ENCODE results near the gene PSMA8. TPM values are rescaled to one million over a fixed set of nuclear protein-coding genes. Genes with fewer than 3 reads are reported as not detected.
"Not testable (repeated sequence)": the region's sequence is repeated elsewhere in the genome, so short reads cannot be mapped to it uniquely, and the experiment has no call there.

PSMA8 gene
- total and polyA plus RNA-seq, 2 donors = 0.66 to 0.84 TPM

GRCh38 chr18:26157326-26157725 is 23.7 kb downstream of the PSMA8 start:
- no peaks in the 10 kb centered on the region for H3K36me3 ChIP-seq (ENCODE audit: control insufficient read depth in 2 of 2, insufficient read depth in 2 of 2, low read length in 1 of 2)
- H3K27me3 ChIP-seq (ENCODE audit: control insufficient read depth in 2 of 2, insufficient read depth in 1 of 2, low read length in 1 of 2) = no peaks in the 10 kb centered on the region
- no peaks in the 10 kb centered on the region for H3K9me3 ChIP-seq (ENCODE audit: control insufficient read depth in 2 of 2, insufficient read depth in 1 of 2, low read length in 1 of 2)
- 92% methylated on average over 3 of the region's 3 CpGs for WGBS
- no peaks in the 10 kb centered on the region for H3K4me1 ChIP-seq (ENCODE audit: control insufficient read depth in 2 of 2, insufficient read depth in 2 of 2, low read length in 2 of 2)
- H3K27ac ChIP-seq (ENCODE audit: low read depth in 1 of 2, low read length in 1 of 2) = no peak overlapping the region
- no peak overlapping the region for H3K4me3 ChIP-seq (ENCODE audit: low read length in 2 of 2)
- no peak for DNase-seq (ENCODE audit: low read depth in 6 of 9, low spot score in 9 of 9)

GRCh38 chr18:26159353-26159752 is 25.7 kb downstream of the PSMA8 start:
- Histone ChIP-seq H3K9me3 (ENCODE audit: control insufficient read depth in 2 of 2, insufficient read depth in 1 of 2, low read length in 1 of 2) (no peaks in the 10 kb centered on the region), H3K27ac (ENCODE audit: low read depth in 1 of 2, low read length in 1 of 2) (no peak overlapping the region), H3K4me1 (ENCODE audit: control insufficient read depth in 2 of 2, insufficient read depth in 2 of 2, low read length in 2 of 2) (no peaks in the 10 kb centered on the region), H3K36me3 (ENCODE audit: control insufficient read depth in 2 of 2, insufficient read depth in 2 of 2, low read length in 1 of 2) (no peaks in the 10 kb centered on the region), H3K27me3 (ENCODE audit: control insufficient read depth in 2 of 2, insufficient read depth in 1 of 2, low read length in 1 of 2) (no peaks in the 10 kb centered on the region), H3K4me3 (ENCODE audit: low read length in 2 of 2) (no peak overlapping the region)
- WGBS = 83% methylated on average over 3 of the region's 3 CpGs
- DNase-seq (ENCODE audit: low read depth in 6 of 9, low spot score in 9 of 9) = peak in 1 of 9 donors; percentile 21

- no peaks in the 10 kb centered on the region for H3K9me3 ChIP-seq (ENCODE audit: control insufficient read depth in 2 of 2, insufficient read depth in 1 of 2, low read length in 1 of 2)
- no peak overlapping the region for H3K4me3 ChIP-seq (ENCODE audit: low read length in 2 of 2)
- H3K4me1 ChIP-seq (ENCODE audit: control insufficient read depth in 2 of 2, insufficient read depth in 2 of 2, low read length in 2 of 2) = no peaks in the 10 kb centered on the region
- H3K36me3 ChIP-seq (ENCODE audit: control insufficient read depth in 2 of 2, insufficient read depth in 2 of 2, low read length in 1 of 2) = no peaks in the 10 kb centered on the region
- DNase-seq (ENCODE audit: low read depth in 6 of 9, low spot score in 9 of 9) = no peak
- H3K27ac ChIP-seq (ENCODE audit: low read depth in 1 of 2, low read length in 1 of 2) = no peak overlapping the region
- WGBS = 96% methylated on average over 2 of the region's 2 CpGs
- no peaks in the 10 kb centered on the region for H3K27me3 ChIP-seq (ENCODE audit: control insufficient read depth in 2 of 2, insufficient read depth in 1 of 2, low read length in 1 of 2)
These were observed 30.9 kb downstream of the PSMA8 start for GRCh38 chr18:26164571-26164970.

- not testable (repeated sequence) for H3K27ac ChIP-seq (ENCODE audit: low read depth in 1 of 2, low read length in 1 of 2); H3K27me3 ChIP-seq (ENCODE audit: control insufficient read depth in 2 of 2, insufficient read depth in 1 of 2, low read length in 1 of 2); H3K9me3 ChIP-seq (ENCODE audit: control insufficient read depth in 2 of 2, insufficient read depth in 1 of 2, low read length in 1 of 2); H3K4me3 ChIP-seq (ENCODE audit: low read length in 2 of 2); H3K4me1 ChIP-seq (ENCODE audit: control insufficient read depth in 2 of 2, insufficient read depth in 2 of 2, low read length in 2 of 2); H3K36me3 ChIP-seq (ENCODE audit: control insufficient read depth in 2 of 2, insufficient read depth in 2 of 2, low read length in 1 of 2)
- DNase-seq (ENCODE audit: low read depth in 6 of 9, low spot score in 9 of 9) = peak in 2 of 9 donors; percentile 23 to 38
- WGBS = 26% methylated on average over 1 of the region's 1 CpG
These were observed 33.9 kb downstream of the PSMA8 start for GRCh38 chr18:26167592-26167991.

- Histone ChIP-seq H3K4me3 (ENCODE audit: low read length in 2 of 2) (no peak overlapping the region), H3K27ac (ENCODE audit: low read depth in 1 of 2, low read length in 1 of 2) (no peak overlapping the region), H3K4me1 (ENCODE audit: control insufficient read depth in 2 of 2, insufficient read depth in 2 of 2, low read length in 2 of 2) (no peaks in the 10 kb centered on the region), H3K27me3 (ENCODE audit: control insufficient read depth in 2 of 2, insufficient read depth in 1 of 2, low read length in 1 of 2) (no peaks in the 10 kb centered on the region), H3K36me3 (ENCODE audit: control insufficient read depth in 2 of 2, insufficient read depth in 2 of 2, low read length in 1 of 2) (no peaks in the 10 kb centered on the region), H3K9me3 (ENCODE audit: control insufficient read depth in 2 of 2, insufficient read depth in 1 of 2, low read length in 1 of 2) (no peaks in the 10 kb centered on the region)
- no peak for DNase-seq (ENCODE audit: low read depth in 6 of 9, low spot score in 9 of 9)
- 86% methylated on average over 2 of the region's 2 CpGs for WGBS
These were observed 41.8 kb downstream of the PSMA8 start for GRCh38 chr18:26175481-26175880.

- H3K9me3 ChIP-seq (ENCODE audit: control insufficient read depth in 2 of 2, insufficient read depth in 1 of 2, low read length in 1 of 2) = no peaks in the 10 kb centered on the region
- DNase-seq (ENCODE audit: low read depth in 6 of 9, low spot score in 9 of 9) = no peak
These were observed 42.5 kb downstream of the PSMA8 start for GRCh38 chr18:26176134-26176533.

GRCh38 chr18:26181343-26181826 is 47.7 kb downstream of the PSMA8 start:
- no peaks in the 10 kb centered on the region for H3K36me3 ChIP-seq (ENCODE audit: control insufficient read depth in 2 of 2, insufficient read depth in 2 of 2, low read length in 1 of 2)
- H3K4me3 ChIP-seq (ENCODE audit: low read length in 2 of 2) = no peak overlapping the region
- H3K4me1 ChIP-seq (ENCODE audit: control insufficient read depth in 2 of 2, insufficient read depth in 2 of 2, low read length in 2 of 2) = no peaks in the 10 kb centered on the region
- WGBS = 92% methylated on average over 7 of the region's 7 CpGs
- no peaks in the 10 kb centered on the region for H3K27me3 ChIP-seq (ENCODE audit: control insufficient read depth in 2 of 2, insufficient read depth in 1 of 2, low read length in 1 of 2)
- H3K9me3 ChIP-seq (ENCODE audit: control insufficient read depth in 2 of 2, insufficient read depth in 1 of 2, low read length in 1 of 2) = no peaks in the 10 kb centered on the region
- no peak for DNase-seq (ENCODE audit: low read depth in 6 of 9, low spot score in 9 of 9)
- H3K27ac ChIP-seq (ENCODE audit: low read depth in 1 of 2, low read length in 1 of 2) = no peak overlapping the region

More at GRCh38 chr18:26176134-26176533, 42.5 kb downstream of the PSMA8 start:
- Histone ChIP-seq H3K36me3 (ENCODE audit: control insufficient read depth in 2 of 2, insufficient read depth in 2 of 2, low read length in 1 of 2) (no peaks in the 10 kb centered on the region), H3K4me1 (ENCODE audit: control insufficient read depth in 2 of 2, insufficient read depth in 2 of 2, low read length in 2 of 2) (no peaks in the 10 kb centered on the region), H3K27ac (ENCODE audit: low read depth in 1 of 2, low read length in 1 of 2) (no peak overlapping the region), H3K27me3 (ENCODE audit: control insufficient read depth in 2 of 2, insufficient read depth in 1 of 2, low read length in 1 of 2) (no peaks in the 10 kb centered on the region), H3K4me3 (ENCODE audit: low read length in 2 of 2) (no peak overlapping the region)

- no peak for DNase-seq (ENCODE audit: low read depth in 6 of 9, low spot score in 9 of 9)
- H3K4me3 ChIP-seq (ENCODE audit: low read length in 2 of 2) = no peak overlapping the region
- H3K27ac ChIP-seq (ENCODE audit: low read depth in 1 of 2, low read length in 1 of 2) = no peak overlapping the region
- H3K36me3 ChIP-seq (ENCODE audit: control insufficient read depth in 2 of 2, insufficient read depth in 2 of 2, low read length in 1 of 2) = no peaks in the 10 kb centered on the region
- H3K4me1 ChIP-seq (ENCODE audit: control insufficient read depth in 2 of 2, insufficient read depth in 2 of 2, low read length in 2 of 2) = no peaks in the 10 kb centered on the region
- H3K9me3 ChIP-seq (ENCODE audit: control insufficient read depth in 2 of 2, insufficient read depth in 1 of 2, low read length in 1 of 2) = no peaks in the 10 kb centered on the region
- no peaks in the 10 kb centered on the region for H3K27me3 ChIP-seq (ENCODE audit: control insufficient read depth in 2 of 2, insufficient read depth in 1 of 2, low read length in 1 of 2)
These were observed 49.9 kb downstream of the PSMA8 start for GRCh38 chr18:26183395-26184112.

GRCh38 chr18:26185267-26185666 is 51.6 kb downstream of the PSMA8 start:
- peaks cover 0 to under 1% of the 10 kb centered on the region in 2 donors for H3K4me1 ChIP-seq (ENCODE audit: control insufficient read depth in 2 of 2, insufficient read depth in 2 of 2, low read length in 2 of 2)
- DNase-seq (ENCODE audit: low read depth in 6 of 9, low spot score in 9 of 9) = no peak
- H3K27ac ChIP-seq (ENCODE audit: low read depth in 1 of 2, low read length in 1 of 2) = no peak overlapping the region
- no peaks in the 10 kb centered on the region for H3K36me3 ChIP-seq (ENCODE audit: control insufficient read depth in 2 of 2, insufficient read depth in 2 of 2, low read length in 1 of 2)
- H3K9me3 ChIP-seq (ENCODE audit: control insufficient read depth in 2 of 2, insufficient read depth in 1 of 2, low read length in 1 of 2) = no peaks in the 10 kb centered on the region
- H3K27me3 ChIP-seq (ENCODE audit: control insufficient read depth in 2 of 2, insufficient read depth in 1 of 2, low read length in 1 of 2) = no peaks in the 10 kb centered on the region
- 88% methylated on average over 2 of the region's 2 CpGs for WGBS
- no peak overlapping the region for H3K4me3 ChIP-seq (ENCODE audit: low read length in 2 of 2)
